ENCODE measurements around the gene RNU5B-1.
A peak's percentile ranks its signal among the peaks of the same experiment; 100 is the strongest.

RNU5B-1 gene

GRCh38 chr15:65305150-65305758 lies 777 bp downstream of the RNU5B-1 start:
- TF ChIP-seq CTCF (IDR thresholded peaks at IDR 0.05) = no peak
- no peak for TF ChIP-seq ZFX (IDR thresholded peaks at IDR 0.05; ENCODE audit: borderline replicate concordance)
- H3K27ac ChIP-seq = peak overlapping the region; percentile 93

GRCh38 chr15:65305776-65306175 lies 1.3 kb downstream of the RNU5B-1 start:
- H3K27ac ChIP-seq = peak overlapping the region; percentile 93
- TF ChIP-seq ZFX (IDR thresholded peaks at IDR 0.05; ENCODE audit: borderline replicate concordance) (no peak), CTCF (IDR thresholded peaks at IDR 0.05) (no peak)

- peak overlapping the region; percentile 93; the same call in 1 of the 2 replicates for H3K27ac ChIP-seq
- TF ChIP-seq CTCF (IDR thresholded peaks at IDR 0.05) = no peak
- no peak for TF ChIP-seq ZFX (IDR thresholded peaks at IDR 0.05; ENCODE audit: borderline replicate concordance)
Observed at GRCh38 chr15:65306551-65306950, 2.1 kb downstream of the RNU5B-1 start.

- no peak for TF ChIP-seq ZFX (IDR thresholded peaks at IDR 0.05; ENCODE audit: borderline replicate concordance)
- no peak for TF ChIP-seq CTCF (IDR thresholded peaks at IDR 0.05)
- no peak overlapping the region for H3K27ac ChIP-seq
Observed at GRCh38 chr15:65307978-65308377, 3.5 kb downstream of the RNU5B-1 start.

GRCh38 chr15:65309882-65310418 lies 5.5 kb downstream of the RNU5B-1 start:
- no peak overlapping the region for H3K27ac ChIP-seq
- TF ChIP-seq CTCF (IDR thresholded peaks at IDR 0.05) (no peak), ZFX (IDR thresholded peaks at IDR 0.05; ENCODE audit: borderline replicate concordance) (no peak)

- TF ChIP-seq ZFX (IDR thresholded peaks at IDR 0.05; ENCODE audit: borderline replicate concordance) (no peak), CTCF (IDR thresholded peaks at IDR 0.05) (no peak)
- no peak overlapping the region for H3K27ac ChIP-seq
Observed at GRCh38 chr15:65310431-65311137, 6.1 kb downstream of the RNU5B-1 start.

GRCh38 chr15:65311760-65312159 lies 7.3 kb downstream of the RNU5B-1 start:
- TF ChIP-seq ZFX (IDR thresholded peaks at IDR 0.05; ENCODE audit: borderline replicate concordance) = no peak
- TF ChIP-seq CTCF (IDR thresholded peaks at IDR 0.05) = no peak
- H3K27ac ChIP-seq = no peak overlapping the region

All from 22Rv1 (cell line).